ENCODE measurements around the gene GLUL.

The GLUL gene

GRCh38 chr1:182391362-182392049 is at the start of gene GLUL:
GLUL (minus strand) TSS chr1:182391790; CDS start chr1:182388737, 3,053 bp downstream.
- Histone ChIP-seq H3K9me3 (replicated peaks in 1 of 11) (no peaks in the 10 kb centered on the region; a peak in 1 of 22 replicates), H3K36me3 (peaks cover 25 to 46% (median 31%) of the 10 kb centered on the region in 11 experiments), H3K9ac (peak within 1 kb of the TSS; percentile 92 to 99 (median 97)), H3K4me3 (peak within 1 kb of the TSS; percentile 79 to 99 (median 90)), H3K27me3 (no peaks in the 10 kb centered on the region), H4K20me1 (peaks cover 42 to 51% (median 50%) of the 10 kb centered on the region in 11 experiments), H3K4me1 (peaks cover 34 to 70% (median 46%) of the 10 kb centered on the region in 10 experiments), H3K4me2 (peak within 1 kb of the TSS; percentile 83 to 98 (median 91)), H3K27ac (peak within 1 kb of the TSS; percentile 92 to 98 (median 96))
- TF ChIP-seq Cebpa-rat (IDR thresholded peaks at IDR 0.05), result no peak

GRCh38 chr1:182438326-182438725 is 46.7 kb upstream of the GLUL start:
- H3K36me3 ChIP-seq, result no peaks in the 10 kb centered on the region
- TF ChIP-seq Cebpa-rat (IDR thresholded peaks at IDR 0.05), result no peak
- peaks cover 0 to 20% (median 14%) of the 10 kb centered on the region in 10 experiments; a peak in 16 of 20 replicates for H3K4me1 ChIP-seq
- H3K9ac ChIP-seq, result no peak overlapping the region
- no peaks in the 10 kb centered on the region for H4K20me1 ChIP-seq
- peaks cover 11 to 31% (median 20%) of the 10 kb centered on the region in 11 experiments for H3K9me3 ChIP-seq (replicated peaks in 1 of 11)
- no peaks in the 10 kb centered on the region for H3K27me3 ChIP-seq
- H3K4me2 ChIP-seq, result no peak overlapping the region
- no peak overlapping the region for H3K27ac ChIP-seq
- H3K4me3 ChIP-seq, result no peak overlapping the region

DNA sequence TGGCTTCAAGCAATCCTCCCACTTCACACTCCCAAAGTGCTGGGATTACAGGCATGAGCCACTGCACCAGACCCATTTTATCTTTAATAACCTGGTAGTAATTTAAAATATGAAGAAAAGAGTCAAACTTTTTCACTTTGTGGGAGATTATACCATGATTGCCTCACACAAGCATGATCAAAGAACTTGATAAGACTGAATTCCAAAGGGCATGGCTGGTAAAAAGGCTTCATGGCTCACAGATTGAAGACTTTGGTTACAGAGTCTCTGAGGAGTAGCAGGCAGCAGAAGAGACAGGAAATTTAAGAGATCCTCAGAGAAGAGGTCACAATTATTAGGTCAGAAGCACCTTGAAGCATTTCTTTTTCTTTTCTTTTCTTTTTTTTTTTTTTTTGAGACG is 42.0 kb upstream of the GLUL start:
- no peak overlapping the region for H3K9ac ChIP-seq
- TF ChIP-seq Cebpa-rat (IDR thresholded peaks at IDR 0.05), result no peak

GRCh38 chr1:182431278-182431677 is 39.7 kb upstream of the GLUL start:
- Histone ChIP-seq H3K9me3 (replicated peaks in 1 of 11) (peaks cover 0 to 13% (median 0%) of the 10 kb centered on the region in 11 experiments; a peak in 4 of 22 replicates), H4K20me1 (no peaks in the 10 kb centered on the region), H3K4me2 (peak overlapping the region; percentile 35 to 74 (median 68); a peak in 21 of 22 replicates), H3K4me1 (peaks cover 12 to 28% (median 19%) of the 10 kb centered on the region in 10 experiments), H3K36me3 (no peaks in the 10 kb centered on the region), H3K27ac (peak overlapping the region in 5 of 11 experiments; percentile 27 to 76 (median 69); a peak in 8 of 22 replicates), H3K4me3 (no peak overlapping the region), H3K27me3 (no peaks in the 10 kb centered on the region), H3K9ac (peak overlapping the region in 3 of 11 experiments; percentile 4 to 41 (median 34); a peak in 2 of 22 replicates)
- no peak for TF ChIP-seq Cebpa-rat (IDR thresholded peaks at IDR 0.05)

More for the DNA sequence above, 42.0 kb upstream of the GLUL start:
- Histone ChIP-seq H3K36me3 (no peaks in the 10 kb centered on the region), H4K20me1 (no peaks in the 10 kb centered on the region), H3K4me1 (peaks cover 12 to 28% (median 19%) of the 10 kb centered on the region in 10 experiments), H3K27ac (no peak overlapping the region), H3K4me3 (no peak overlapping the region), H3K27me3 (no peaks in the 10 kb centered on the region), H3K9me3 (replicated peaks in 1 of 11) (peaks cover 2 to 25% (median 12%) of the 10 kb centered on the region in 11 experiments; a peak in 21 of 22 replicates), H3K4me2 (peak overlapping the region in 3 of 11 experiments; percentile 7 to 21 (median 12); a peak in 1 of 22 replicates)

DNA sequence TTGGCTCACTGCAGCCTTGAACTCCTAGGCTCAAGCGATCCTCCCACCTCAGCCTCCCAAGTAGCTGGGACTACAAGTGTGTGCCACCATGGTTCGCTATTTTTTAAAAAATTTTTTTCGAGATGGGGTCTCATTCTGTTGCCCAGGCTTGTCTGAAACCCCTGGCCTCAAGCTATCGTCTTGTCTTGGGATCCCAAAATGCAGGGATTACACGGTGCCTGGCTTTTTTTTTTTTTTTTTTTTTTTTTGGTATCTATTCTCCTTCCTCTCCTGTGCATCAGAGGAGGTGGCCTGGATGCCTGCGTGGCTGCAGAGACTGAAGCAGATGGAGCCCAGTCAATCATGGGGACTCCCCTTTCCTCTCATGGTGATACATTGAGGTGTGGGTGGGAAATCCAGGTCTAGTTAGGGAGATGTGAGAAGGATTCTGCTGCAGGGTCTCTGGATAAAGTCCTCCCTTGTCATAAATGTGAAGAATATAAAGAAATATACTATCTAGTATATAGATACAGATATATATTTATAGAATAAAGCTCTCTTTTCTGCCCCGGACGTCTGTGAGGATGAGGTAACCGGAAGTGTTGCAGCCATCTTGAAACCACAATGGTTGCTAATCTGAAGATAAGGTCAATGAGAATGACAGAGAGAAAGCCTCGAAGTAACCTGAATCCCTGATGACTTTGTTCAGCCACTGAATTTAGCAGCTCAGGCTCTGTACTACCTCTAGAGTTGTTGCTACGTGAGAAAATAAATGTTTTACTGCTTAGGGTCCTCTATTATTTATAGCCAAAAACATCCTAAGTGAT is 38.9 kb upstream of the GLUL start:
- peak overlapping the region; percentile 35 to 74 (median 68); a peak in 21 of 22 replicates for H3K4me2 ChIP-seq
- peaks cover 12 to 28% (median 19%) of the 10 kb centered on the region in 10 experiments for H3K4me1 ChIP-seq
- H3K4me3 ChIP-seq, result no peak overlapping the region
- peak in 1 of 11 experiments; percentile 75; a peak in 2 of 22 replicates for TF ChIP-seq Cebpa-rat (IDR thresholded peaks at IDR 0.05)
- peaks cover 0 to 13% (median 0%) of the 10 kb centered on the region in 11 experiments; a peak in 4 of 22 replicates for H3K9me3 ChIP-seq (replicated peaks in 1 of 11)
- H3K27ac ChIP-seq, result peak overlapping the region in 7 of 11 experiments; percentile 27 to 76 (median 58); a peak in 12 of 22 replicates
- no peaks in the 10 kb centered on the region for H3K36me3 ChIP-seq
- H3K9ac ChIP-seq, result peak overlapping the region in 3 of 11 experiments; percentile 34 to 53 (median 41); a peak in 3 of 22 replicates
- no peaks in the 10 kb centered on the region for H4K20me1 ChIP-seq
- H3K27me3 ChIP-seq, result no peaks in the 10 kb centered on the region

- no peak overlapping the region for H3K9ac ChIP-seq
These were observed 36.5 kb upstream of the GLUL start for GRCh38 chr1:182428043-182428442.

DNA sequence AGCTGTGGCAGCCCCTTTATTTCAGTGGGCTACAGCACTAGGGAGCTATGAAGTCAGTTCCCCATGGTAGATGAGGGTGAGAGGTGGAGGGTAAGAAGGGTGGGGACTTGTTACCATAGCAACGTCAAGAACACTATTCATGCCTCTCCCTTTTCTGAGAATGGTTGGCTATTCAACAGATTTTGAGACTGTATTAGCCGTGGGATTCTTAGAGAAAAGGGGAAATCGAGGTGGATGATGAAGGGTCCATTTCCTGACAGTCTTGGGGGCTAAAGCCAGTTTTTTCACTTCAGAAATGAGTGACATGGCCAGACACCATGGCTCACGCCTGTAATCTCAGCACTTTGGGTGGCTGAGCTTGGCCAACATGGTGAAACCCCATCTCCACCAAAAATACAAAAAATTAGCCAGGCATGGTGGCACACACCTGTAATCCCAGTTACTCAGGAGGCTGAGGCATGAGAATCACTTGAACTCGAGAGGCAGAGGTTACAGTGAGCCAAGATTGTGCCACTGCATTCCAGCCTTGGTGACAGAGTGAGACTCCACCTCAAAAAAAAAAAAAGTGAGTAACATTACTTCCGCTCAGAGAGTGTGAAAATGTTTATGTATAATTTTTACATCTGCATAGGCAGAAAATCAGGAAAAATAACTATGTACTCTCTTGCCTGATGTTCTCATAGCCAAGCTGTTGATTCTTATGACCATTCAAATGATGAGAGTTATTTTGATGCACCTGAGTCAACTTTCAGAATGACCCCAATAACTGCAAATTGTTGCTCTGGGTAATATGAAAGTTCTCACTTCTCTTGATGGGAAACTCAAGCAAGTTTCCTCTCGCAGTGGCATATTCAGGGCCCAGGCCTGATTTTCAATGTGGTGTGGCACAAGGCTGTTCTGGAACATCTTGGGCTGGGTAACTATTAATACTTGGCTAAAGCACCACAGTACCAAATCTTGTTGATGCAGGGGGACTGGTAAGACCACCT is 35.1 kb upstream of the GLUL start:
- Histone ChIP-seq H3K4me1 (peaks cover 12 to 20% (median 18%) of the 10 kb centered on the region in 10 experiments), H3K9me3 (replicated peaks in 1 of 11) (peaks cover 0 to 5% (median 0%) of the 10 kb centered on the region in 11 experiments; a peak in 4 of 22 replicates), H3K4me2 (no peak overlapping the region), H3K27ac (no peak overlapping the region), H3K36me3 (no peaks in the 10 kb centered on the region), H4K20me1 (no peaks in the 10 kb centered on the region), H3K27me3 (no peaks in the 10 kb centered on the region), H3K9ac (no peak overlapping the region), H3K4me3 (no peak overlapping the region)
- no peak for TF ChIP-seq Cebpa-rat (IDR thresholded peaks at IDR 0.05)

More at GRCh38 chr1:182428043-182428442, 36.5 kb upstream of the GLUL start:
- H3K4me3 ChIP-seq, result no peak overlapping the region
- no peaks in the 10 kb centered on the region for H3K27me3 ChIP-seq
- H3K4me1 ChIP-seq, result peaks cover 12 to 21% (median 18%) of the 10 kb centered on the region in 10 experiments
- H4K20me1 ChIP-seq, result no peaks in the 10 kb centered on the region
- no peak overlapping the region for H3K27ac ChIP-seq
- no peak for TF ChIP-seq Cebpa-rat (IDR thresholded peaks at IDR 0.05)
- H3K4me2 ChIP-seq, result no peak overlapping the region
- no peaks in the 10 kb centered on the region for H3K36me3 ChIP-seq
- peaks cover 0 to 13% (median 0%) of the 10 kb centered on the region in 11 experiments; a peak in 4 of 22 replicates for H3K9me3 ChIP-seq (replicated peaks in 1 of 11)

- Histone ChIP-seq H3K4me1 (peaks cover 0 to 9% (median 5%) of the 10 kb centered on the region in 10 experiments; a peak in 14 of 20 replicates), H3K27ac (no peak overlapping the region), H3K4me3 (no peak overlapping the region), H3K4me2 (peak overlapping the region in 1 of 11 experiments; percentile 11; a peak in 1 of 22 replicates), H3K36me3 (no peaks in the 10 kb centered on the region), H3K9me3 (replicated peaks in 1 of 11) (no peaks in the 10 kb centered on the region), H4K20me1 (no peaks in the 10 kb centered on the region), H3K9ac (no peak overlapping the region), H3K27me3 (no peaks in the 10 kb centered on the region)
- TF ChIP-seq Cebpa-rat (IDR thresholded peaks at IDR 0.05), result no peak
These were observed 24.2 kb upstream of the GLUL start for GRCh38 chr1:182415789-182416188.

All from BLaER1 treated with 17β-estradiol and CSF1 and Interleukin-3, amounts not matched to agents 10 nM and 100 nM (cell line).